ENCODE measurements around the gene PPP1R15B.

PPP1R15B gene

GRCh38 chr1:204420039-204421004, 8.7 kb upstream of the PPP1R15B start:
- no peak for DNase-seq

- DNase-seq, result no peak
Measured at GRCh38 chr1:204419064-204419403, 7.4 kb upstream of the PPP1R15B start.

- DNase-seq, result peak; percentile 69
Measured at GRCh38 chr1:204418174-204419063, 6.8 kb upstream of the PPP1R15B start.

DNA sequence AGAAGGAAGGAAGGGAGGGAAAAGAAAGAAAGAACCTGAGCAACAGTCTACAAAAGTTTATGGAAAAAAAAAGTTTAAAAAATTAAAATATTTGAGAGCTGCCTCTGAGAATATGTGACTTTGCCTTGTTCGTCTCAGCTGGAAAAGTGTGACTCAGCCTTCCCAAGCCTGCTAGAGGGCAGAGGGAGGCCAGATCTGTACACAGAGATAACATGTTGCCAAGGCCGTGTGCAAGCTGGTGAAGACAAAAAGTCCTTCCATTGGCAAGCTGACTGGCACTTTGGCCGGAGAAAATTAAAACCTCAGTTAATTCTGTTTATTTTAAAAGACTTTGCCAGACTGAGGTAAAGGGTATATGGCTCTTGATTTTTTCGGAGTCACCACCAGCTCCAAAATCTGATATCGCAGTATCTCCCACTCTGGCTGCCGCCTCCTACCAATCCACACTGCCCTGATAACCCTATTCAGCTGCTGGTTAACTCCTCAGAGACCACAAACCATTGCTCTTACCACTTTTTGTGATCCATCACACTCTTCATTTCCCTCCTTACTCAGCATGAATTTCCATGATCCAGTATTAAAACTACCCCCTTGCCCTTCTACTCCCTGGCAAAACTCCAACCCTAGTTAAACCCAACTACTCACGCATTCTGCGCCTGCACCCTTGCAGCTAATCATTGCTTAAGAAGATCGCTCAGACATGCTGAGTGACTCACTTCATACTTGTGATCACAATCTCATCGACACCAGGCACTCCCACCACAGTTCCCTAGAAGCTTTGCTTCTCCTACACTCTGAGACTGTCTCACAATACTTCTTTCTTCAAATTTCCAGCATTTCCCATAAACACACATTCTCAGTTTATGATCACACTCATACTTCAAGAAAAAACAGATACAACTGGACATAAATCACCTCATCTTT, 5.7 kb upstream of the PPP1R15B start:
- DNase-seq, result peak; percentile 94

DNA sequence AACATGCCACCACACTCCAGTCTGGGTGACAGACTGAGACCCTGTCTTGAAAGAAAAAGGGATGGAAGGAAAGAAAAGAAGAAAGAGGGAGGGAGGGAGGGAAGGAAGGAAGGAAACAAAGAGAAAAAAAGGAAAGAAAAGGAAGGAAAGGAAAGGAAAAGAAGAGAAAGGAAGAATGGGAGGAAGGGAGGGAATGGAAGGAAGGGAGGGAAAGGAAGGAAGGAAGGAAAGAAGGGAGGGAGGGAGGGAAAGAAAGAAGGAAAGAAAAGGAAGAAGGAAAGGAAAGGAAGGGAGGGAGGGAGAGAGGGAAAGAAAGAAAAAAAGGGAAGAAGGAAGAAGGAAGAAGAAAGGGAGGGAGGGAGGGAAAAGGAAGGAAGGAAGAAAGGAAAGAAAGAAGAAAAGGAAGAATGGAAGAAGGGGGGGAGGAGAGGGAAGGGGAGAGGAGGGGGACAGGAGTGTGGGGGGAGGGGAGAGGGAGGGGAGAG, 5.0 kb upstream of the PPP1R15B start:
- no peak for DNase-seq

- DNase-seq, result no peak
Measured at GRCh38 chr1:204415351-204415750, 3.7 kb upstream of the PPP1R15B start.

DNA sequence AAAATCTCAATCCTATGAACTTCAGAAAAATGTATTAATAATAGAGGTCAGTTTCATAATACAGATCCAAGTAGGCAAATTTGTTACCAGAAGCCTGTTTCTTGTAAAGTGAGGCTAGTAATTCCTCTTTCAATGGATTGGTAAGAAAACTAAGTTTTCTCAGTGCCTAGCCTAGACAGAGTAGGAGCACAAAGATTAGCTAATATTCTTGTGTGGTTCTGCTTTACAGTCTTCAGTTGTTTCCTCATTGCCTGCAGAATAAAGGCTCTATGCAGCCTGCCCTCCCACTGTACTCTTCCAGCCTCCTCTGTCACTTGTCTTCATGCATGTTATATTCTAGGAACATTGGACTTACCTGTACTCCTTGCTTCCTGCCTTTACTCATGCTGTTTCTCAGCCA, 2.4 kb upstream of the PPP1R15B start:
- peak; percentile 30 for DNase-seq

DNA sequence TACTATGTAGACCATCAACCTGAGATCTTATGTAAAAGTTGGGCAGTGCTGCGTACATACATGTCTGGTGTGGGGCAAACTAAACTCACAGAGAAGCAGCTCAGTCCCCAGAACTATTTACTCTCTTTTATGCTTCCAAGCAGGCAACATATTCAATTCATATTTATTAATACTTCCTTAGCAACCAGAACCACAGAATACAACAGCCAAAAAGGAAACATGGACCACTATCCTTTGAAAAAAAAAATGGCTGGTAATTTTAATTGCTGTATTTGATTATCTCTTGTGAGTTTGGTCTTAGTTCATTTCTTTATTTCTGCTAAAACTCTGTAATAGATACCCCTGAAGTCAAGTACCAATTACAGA, 1.5 kb upstream of the PPP1R15B start:
- DNase-seq, result no peak

GRCh38 chr1:204410688-204411450, 748 bp downstream of the PPP1R15B start:
- peak; percentile 66 for DNase-seq

GRCh38 chr1:204409836-204410687, 1.6 kb downstream of the PPP1R15B start:
- DNase-seq, result no peak

GRCh38 chr1:204409123-204409522, 2.5 kb downstream of the PPP1R15B start:
- peak; percentile 41 for DNase-seq

GRCh38 chr1:204408602-204409001, 3.0 kb downstream of the PPP1R15B start:
- no peak for DNase-seq

- DNase-seq, result peak; percentile 73
Measured at GRCh38 chr1:204408074-204408507, 3.5 kb downstream of the PPP1R15B start.

GRCh38 chr1:204407295-204407971, 4.2 kb downstream of the PPP1R15B start:
- DNase-seq, result peak; percentile 41

GRCh38 chr1:204406621-204407020, 5.0 kb downstream of the PPP1R15B start:
- no peak for DNase-seq

DNA sequence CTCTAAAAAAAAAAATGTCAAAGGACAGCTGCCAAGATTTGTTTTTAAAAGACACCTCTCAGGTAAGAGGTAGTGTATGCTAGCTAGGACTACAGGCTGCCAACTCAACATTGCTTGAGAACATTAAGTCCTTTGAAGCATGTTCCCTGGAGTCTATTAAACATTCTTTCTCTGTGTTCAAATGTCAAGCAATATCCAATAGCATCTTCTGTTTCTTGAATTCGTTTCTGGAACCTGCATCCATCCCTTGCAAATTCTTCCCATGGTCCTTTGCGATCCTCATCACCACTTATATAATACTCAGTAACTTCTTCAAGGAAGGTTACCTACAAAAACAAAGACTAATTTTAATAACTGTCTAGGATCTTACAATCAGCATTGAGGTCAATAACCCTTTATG, 5.6 kb downstream of the PPP1R15B start:
- DNase-seq, result no peak

DNA sequence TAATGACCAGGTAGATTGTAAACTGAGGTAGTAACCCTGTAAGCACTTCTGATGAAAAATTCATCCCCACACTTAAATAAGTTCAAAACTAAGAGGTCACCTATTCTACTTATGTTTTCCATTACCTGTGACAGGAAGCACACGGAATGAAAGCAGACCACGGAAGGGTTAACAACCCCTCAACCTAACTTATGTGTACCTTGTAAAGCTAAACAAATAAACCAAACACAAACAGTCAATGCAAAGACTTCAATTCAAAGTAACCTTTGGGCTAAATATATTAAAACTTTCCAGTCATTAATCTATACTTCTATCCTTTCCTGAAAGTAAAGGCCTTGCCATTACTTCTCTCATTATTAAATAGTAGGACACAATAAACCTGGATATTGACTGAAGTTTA, 7.0 kb downstream of the PPP1R15B start:
- no peak for DNase-seq

GRCh38 chr1:204402391-204402790, 9.2 kb downstream of the PPP1R15B start:
- DNase-seq, result no peak

GRCh38 chr1:204401730-204402129, 9.9 kb downstream of the PPP1R15B start:
- DNase-seq, result no peak

- DNase-seq, result peak; percentile 93
Measured at GRCh38 chr1:204400882-204401510, 10.6 kb downstream of the PPP1R15B start.

All from OCI-M1 (cell line).